GM19455 (cell line): ENCODE data around the gene AIG1.
A peak's percentile ranks its signal among the peaks of the same experiment; 100 is the strongest.

Experiments used
- ATAC-seq: cut with Tn5 transposase; IDR thresholded peaks from one replicate; pipeline ENCODE4 v1.9.1; 2021; ENCODE audit not compliant: unreplicated experiment

Gene AIG1

DNA sequence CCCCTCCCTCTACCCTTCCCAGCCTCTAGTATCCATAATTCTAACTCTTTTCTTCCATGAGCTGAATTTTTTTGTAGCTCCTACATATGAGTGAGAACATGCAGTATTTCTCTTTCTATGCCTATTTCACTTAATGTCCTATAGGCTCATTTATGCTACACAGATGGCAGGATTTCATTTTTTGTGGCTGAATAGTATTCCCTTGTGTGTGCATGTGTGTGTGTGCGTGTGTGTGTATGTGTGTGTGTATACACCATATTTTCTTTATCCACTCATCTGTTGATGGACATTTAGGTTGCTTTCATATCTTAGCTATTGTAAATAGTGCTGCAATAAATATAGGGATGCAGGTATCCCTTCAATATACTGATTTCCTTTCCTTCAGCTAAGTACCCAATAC is 288.8 kb downstream of the AIG1 start:
- ATAC-seq: no peak

DNA sequence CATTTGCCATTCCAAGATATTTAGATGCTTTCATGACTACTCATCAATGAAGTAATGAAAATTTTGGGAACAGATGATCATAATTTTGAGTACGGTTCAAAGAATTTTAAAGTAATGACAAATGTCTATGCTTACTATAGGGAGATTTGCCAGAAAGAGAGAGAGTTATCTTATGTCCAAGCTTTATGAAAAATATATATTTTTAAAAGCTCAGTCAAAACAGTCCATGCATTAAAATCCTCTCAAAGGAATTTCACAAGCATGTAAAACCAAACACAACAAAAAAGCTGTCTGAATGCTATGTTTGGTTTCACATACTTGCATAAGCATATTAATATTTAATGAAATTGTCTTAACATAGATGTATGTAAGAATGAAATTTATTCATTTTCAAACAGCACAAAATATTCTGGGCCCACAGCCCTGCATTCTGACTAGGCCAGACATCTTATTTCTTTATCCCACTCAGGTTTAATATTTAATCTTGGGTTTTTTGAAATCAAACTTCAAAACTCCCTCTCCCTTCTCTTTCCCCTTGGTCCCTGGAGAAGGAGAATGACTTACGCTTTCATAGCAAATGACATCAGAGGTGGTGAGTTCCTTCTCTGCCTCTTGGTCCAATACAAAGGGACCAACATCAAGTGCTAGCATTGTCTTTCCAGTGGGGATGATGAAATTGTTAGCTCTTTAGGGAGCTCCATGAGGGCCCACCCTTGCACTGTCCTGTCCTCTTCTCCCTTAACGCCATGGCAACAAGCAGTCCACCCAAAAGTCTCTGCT is 295.6 kb downstream of the AIG1 start:
- ATAC-seq: no peak

GRCh38 chr6:143357152-143357551 is 296.5 kb downstream of the AIG1 start:
- ATAC-seq: no peak

DNA sequence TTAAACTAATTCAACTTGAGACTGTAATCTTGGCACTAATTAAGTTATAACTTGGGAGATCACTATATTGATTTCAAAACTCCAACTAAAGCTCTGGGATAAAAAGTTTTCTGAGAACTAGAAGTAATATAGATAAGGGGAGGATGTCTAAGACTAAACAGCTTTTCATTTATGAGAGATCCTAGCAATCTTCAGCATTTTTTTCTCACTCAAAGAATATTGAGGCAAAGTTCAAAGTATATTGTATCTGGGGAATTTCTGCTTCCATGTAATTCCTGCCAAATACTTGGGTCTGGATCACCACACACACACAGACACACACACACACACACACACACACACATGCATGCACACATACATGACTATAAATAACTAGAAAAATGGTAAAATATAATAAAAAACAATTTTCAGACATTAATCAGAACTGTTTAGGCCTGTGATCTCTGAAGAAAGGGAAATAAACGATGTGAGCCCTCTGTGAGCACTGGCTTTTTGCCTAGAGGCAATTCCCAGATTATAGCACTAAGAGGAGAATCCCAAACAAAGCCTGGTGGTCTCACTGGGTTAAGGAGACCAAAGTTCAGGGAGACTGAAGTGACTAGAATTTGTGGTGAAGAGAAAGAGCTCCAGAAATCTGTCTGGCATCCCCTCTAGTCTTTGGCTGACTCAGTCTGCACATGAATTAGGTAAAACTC is 297.0 kb downstream of the AIG1 start:
- no peak for ATAC-seq

- no peak for ATAC-seq
These were observed 301.0 kb downstream of the AIG1 start for GRCh38 chr6:143361536-143362191.

GRCh38 chr6:143362192-143362558 is 301.5 kb downstream of the AIG1 start:
- ATAC-seq: no peak

DNA sequence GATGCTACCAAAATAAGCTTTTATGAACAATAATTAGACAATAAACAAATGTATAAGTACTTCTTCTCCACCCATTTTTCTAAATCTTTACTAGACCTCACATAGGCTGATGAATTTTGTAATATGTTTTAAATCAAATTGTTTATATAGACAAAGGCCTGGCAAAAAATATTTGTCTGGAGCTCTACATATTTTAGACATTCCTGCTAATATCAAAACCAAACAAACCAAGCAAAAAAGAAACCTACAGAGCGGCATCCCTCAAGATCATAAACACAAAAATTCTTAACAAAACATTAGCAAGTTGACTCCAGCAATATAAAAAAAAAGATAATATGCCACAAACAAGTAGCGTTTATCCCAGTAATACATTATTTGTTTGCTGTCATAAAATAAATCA is 302.6 kb downstream of the AIG1 start:
- no peak for ATAC-seq

- ATAC-seq: peak; percentile 97
These were observed 307.7 kb downstream of the AIG1 start for GRCh38 chr6:143368426-143368825.

DNA sequence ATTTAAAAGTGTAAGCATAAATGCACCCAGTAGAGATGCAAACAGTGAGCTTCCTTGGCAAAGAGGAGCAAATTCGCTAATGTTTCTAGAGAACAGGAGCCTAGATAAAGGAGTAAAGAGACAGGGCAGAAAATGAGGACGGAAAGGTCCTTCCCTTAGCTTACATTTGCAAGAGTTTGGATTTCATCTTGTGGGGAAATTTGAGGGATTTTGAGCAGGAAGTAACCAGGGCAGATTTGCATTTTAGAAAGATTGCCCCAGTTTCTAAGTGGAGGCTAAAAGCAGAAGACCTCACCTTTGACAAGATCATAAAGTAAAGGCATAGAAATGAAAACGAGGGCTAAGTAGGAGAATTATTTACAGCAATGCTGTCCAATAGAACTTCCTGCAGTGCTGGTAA is 309.3 kb downstream of the AIG1 start:
- no peak for ATAC-seq

DNA sequence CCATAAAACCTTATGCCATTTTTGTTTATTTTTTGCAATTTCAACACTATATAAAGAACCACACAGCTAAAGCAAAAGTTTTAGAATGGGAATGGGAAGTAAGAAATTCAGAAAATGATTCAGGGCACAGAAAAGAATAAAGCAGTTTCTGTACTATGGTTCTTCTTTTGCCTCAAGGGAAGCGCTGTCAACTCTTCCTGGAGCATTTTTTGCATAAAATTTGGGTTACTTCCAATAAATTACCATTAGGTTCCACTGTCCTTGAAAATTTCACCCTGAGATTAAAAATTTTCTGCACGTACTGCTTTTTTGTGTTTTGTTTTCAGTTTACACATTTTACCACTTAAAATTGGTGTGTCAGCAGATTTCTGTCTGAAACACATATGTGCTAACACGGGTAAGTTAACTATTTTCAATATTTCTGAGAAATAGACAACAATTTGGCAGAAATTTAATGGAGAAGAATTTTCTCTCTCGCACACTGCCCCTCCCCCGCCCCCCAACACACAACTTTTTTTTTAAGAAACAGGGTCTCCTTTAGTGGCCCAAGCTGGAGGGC is 310.2 kb downstream of the AIG1 start:
- ATAC-seq: no peak

GRCh38 chr6:143372199-143372882 is 311.7 kb downstream of the AIG1 start:
- no peak for ATAC-seq

- no peak for ATAC-seq
These were observed 313.3 kb downstream of the AIG1 start for GRCh38 chr6:143374014-143374413.

- ATAC-seq: no peak
These were observed 314.4 kb downstream of the AIG1 start for GRCh38 chr6:143375022-143375585.

GRCh38 chr6:143376375-143376774 is 315.7 kb downstream of the AIG1 start:
- ATAC-seq: no peak

DNA sequence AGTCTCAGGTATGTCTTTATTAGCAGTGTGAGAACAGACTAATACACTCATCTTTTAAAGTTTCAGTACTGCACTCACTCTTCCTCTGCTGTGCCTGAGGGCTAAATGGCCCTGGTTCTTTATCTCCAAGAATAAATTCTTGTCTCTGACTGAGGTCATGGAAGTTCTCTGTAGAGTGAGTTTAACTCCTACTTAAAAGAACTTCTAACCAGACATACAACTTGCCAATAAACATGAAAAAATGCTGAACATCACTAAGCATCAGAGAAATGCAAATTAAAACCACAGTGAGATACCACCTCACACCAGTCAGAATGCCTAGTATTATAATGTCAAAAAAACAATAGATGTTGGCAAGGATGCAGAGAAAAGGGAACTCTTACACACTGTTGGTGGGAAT is 316.2 kb downstream of the AIG1 start:
- no peak for ATAC-seq

DNA sequence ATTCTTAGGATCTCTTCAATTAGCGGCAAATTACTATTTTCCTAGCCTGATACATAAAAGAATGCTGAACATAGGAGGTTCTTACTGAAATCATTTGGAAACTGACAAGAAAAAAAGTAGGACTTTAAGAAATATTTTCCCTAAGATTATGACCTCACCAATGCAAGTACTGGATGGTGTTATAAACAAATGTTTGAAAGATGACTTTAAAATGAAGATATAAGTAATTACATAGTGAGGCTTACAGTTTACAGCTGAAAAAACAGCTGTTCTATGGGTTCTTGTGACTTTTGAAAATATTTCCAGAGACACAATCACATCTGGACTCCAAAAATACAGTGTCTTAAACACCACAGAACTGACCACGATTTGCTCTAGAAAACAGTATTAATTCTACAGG is 324.9 kb downstream of the AIG1 start:
- ATAC-seq: no peak

DNA sequence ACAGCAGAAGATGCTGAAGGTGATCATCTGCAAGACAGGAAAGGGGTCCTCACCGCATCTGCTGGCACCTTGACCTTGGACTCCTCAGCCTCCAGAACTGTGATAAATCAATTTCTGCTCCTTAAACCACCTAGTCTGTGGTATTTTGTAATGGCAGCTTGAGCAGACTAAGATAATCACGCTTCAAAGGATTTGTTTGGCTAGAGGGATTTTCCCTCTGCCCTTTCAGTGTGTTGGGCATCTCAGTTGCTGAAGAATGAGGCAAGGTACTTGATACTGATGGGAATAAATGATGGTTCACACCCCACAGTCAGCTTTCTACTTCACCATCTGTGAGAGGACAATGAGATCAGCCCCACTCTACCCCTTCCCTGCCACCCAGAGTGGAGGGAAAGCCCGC is 329.6 kb downstream of the AIG1 start:
- ATAC-seq: no peak
